Adipocyte (in vitro differentiated cells): Measurements from ENCODE around the gene CYP24A1.

ENCODE experiments used
- DNase-seq: peaks from one replicate; pipeline ENCODE4 v3.0.0-alpha.2; 2015; ENCODE audit warnings: low read depth
- H3K27me3 ChIP-seq: replicated peaks from 2 replicates; pipeline ENCODE4 v1.7.0; 2013; ENCODE audit warnings: mild to moderate bottlenecking, low read length, moderate library complexity; ENCODE audit not compliant: control insufficient read depth, insufficient read depth
- H3K36me3 ChIP-seq: 2 replicates; pipeline ENCODE4 v1.7.0; 2013; ENCODE audit warnings: low read length, mild to moderate bottlenecking, moderate library complexity; ENCODE audit not compliant: control insufficient read depth, insufficient read depth, severe bottlenecking
- H3K4me1 ChIP-seq: 2 replicates; pipeline ENCODE4 v1.7.0; 2013; ENCODE audit warnings: mild to moderate bottlenecking, low read length, moderate library complexity; ENCODE audit not compliant: control insufficient read depth, insufficient read depth
- H3K4me3 ChIP-seq: 2 replicates; pipeline ENCODE4 v1.7.0; 2013; ENCODE audit warnings: mild to moderate bottlenecking, low read length, moderate library complexity
- H3K9ac ChIP-seq: 2 replicates; pipeline ENCODE4 v1.7.0; 2013; ENCODE audit warnings: mild to moderate bottlenecking, low read length, moderate library complexity
- H3K9me3 ChIP-seq: 2 replicates; pipeline ENCODE4 v1.7.0; 2013; ENCODE audit warnings: mild to moderate bottlenecking, low read length, moderate library complexity; ENCODE audit not compliant: control insufficient read depth

The CYP24A1 gene

DNA sequence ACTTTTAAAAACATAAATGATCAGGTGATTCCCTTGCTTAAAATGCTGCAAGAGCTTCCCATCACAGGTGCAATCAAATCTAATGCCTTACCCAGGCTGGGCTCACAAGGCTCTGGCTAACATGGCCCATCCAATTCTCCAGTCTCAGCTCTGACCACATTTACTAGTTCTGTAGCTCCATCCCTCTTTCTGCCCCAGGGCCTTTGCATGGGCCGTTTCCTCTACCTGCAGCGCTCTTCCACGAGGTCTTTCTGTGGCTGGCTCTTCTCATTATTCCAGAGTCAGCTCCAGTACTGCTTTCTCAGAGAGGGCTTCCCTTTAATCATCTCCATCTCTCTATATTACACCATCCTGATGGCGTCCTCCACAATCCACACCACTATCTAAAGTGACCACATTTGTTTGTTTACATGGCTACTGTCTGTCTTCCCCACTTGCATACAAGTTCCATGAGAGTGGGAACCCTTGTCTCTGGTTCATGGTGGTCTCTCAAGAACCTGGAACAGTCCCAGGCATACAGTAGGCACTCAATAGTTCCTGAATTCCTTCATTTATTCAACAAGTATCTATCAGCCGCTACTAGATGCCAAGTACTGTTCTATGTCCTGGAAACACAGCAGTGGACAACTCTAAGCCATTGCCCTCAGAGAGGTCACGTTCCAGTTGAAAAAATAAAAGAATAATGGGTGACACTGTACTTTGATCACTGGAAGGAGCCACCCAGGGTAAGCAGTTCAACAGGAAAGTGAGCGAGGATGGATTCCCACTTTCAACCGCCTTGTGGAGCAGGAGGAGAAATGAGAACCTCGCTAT, 12.6 kb downstream of the CYP24A1 start:
- H3K27me3 ChIP-seq = peaks cover 61% of the 10 kb centered on the region
- no peaks in the 10 kb centered on the region for H3K36me3 ChIP-seq
- no peaks in the 10 kb centered on the region for H3K9me3 ChIP-seq
- H3K4me1 ChIP-seq = no peaks in the 10 kb centered on the region
- DNase-seq = no peak
- H3K9ac ChIP-seq = no peak overlapping the region
- H3K4me3 ChIP-seq = no peak overlapping the region

DNA sequence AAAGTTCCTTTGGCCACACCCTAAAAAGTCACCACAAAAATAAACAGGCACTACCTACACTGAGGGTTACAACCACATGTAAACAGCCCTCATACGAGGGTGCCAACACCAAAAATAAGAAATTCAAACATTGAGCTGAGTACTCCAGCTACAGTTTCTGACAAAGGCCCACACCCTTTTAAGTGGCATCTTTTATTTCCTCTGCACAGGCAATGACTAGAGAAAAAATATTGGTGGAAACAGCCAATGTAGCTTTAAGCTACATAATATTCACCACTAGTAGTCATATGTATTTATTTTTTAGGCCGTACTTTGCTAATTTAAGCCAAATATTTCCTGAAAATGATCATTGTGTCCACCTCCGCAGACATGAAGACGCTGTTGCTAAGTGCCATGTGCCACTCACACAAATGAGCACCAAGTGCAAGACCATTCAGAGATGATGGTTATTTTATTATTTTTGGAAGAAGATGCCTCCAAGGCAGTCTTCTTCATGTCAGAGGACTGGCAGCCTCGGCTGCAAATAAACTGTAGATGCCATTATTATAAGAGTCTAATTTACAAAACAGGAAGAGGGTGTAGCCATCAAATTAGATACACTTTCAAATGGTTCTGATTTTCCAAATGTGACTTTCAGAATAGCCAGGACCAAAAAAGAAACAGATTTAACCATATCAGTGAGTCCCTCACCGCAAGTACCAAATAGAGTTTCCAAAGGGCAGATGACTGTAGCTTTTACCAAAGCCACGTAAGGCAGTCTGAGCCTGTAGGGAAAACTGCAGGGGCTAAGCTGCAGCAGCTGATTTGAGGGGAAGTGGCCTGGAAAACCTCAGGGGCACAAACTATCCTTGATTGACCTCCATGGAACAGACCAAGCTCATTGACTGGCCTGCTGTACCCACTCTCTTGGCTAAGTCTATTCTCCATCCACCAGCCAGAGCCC, 13.4 kb downstream of the CYP24A1 start:
- H3K27me3 ChIP-seq = peaks cover 57% of the 10 kb centered on the region
- DNase-seq = no peak
- H3K9ac ChIP-seq = no peak overlapping the region
- no peaks in the 10 kb centered on the region for H3K4me1 ChIP-seq
- no peaks in the 10 kb centered on the region for H3K9me3 ChIP-seq
- no peak overlapping the region for H3K4me3 ChIP-seq
- no peaks in the 10 kb centered on the region for H3K36me3 ChIP-seq

DNA sequence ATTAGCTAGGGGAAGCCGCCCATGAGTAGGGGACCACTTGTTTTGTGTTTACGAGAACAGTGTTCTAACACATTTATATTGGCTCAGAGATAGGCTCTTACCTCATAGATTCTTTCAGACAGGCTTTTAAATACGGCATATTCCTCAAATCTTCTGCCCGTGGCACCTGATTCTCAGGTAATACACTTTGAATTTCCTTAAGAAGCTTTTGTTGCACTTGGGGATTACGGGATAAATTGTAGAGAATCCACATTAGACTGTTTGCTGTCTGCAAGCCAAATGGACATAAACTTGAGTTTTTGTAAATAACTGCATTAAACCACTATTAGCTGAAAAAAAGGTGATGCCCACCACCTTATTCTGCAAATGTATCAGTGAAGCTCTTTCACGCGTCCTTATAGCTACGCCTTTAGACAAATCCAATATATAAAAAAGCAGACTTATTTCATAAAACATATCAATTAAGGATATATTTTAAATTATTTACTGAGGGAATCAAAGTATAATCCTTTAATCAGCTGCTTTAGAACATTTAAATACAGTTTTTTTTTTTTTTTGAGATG, 14.8 kb downstream of the CYP24A1 start:
- DNase-seq = no peak
- Histone ChIP-seq H3K4me3 (no peak overlapping the region), H3K4me1 (no peaks in the 10 kb centered on the region), H3K27me3 (peaks cover 47% of the 10 kb centered on the region), H3K9me3 (no peaks in the 10 kb centered on the region), H3K36me3 (no peaks in the 10 kb centered on the region), H3K9ac (no peak overlapping the region)

- Histone ChIP-seq H3K9ac (no peak overlapping the region), H3K4me3 (no peak overlapping the region), H3K9me3 (no peaks in the 10 kb centered on the region), H3K4me1 (no peaks in the 10 kb centered on the region), H3K36me3 (no peaks in the 10 kb centered on the region), H3K27me3 (peaks cover 43% of the 10 kb centered on the region)
- DNase-seq = no peak
Measured at GRCh38 chr20:54158226-54158625, 15.6 kb downstream of the CYP24A1 start.

GRCh38 chr20:54156981-54157835, 16.6 kb downstream of the CYP24A1 start:
- peaks cover 33% of the 10 kb centered on the region for H3K27me3 ChIP-seq
- no peak overlapping the region for H3K4me3 ChIP-seq
- H3K9ac ChIP-seq = no peak overlapping the region
- no peaks in the 10 kb centered on the region for H3K9me3 ChIP-seq
- H3K4me1 ChIP-seq = no peaks in the 10 kb centered on the region
- DNase-seq = no peak
- no peaks in the 10 kb centered on the region for H3K36me3 ChIP-seq

GRCh38 chr20:54156522-54156921, 17.3 kb downstream of the CYP24A1 start:
- peaks cover 28% of the 10 kb centered on the region for H3K27me3 ChIP-seq
- no peak for DNase-seq
- H3K4me1 ChIP-seq = no peaks in the 10 kb centered on the region
- no peak overlapping the region for H3K4me3 ChIP-seq
- no peaks in the 10 kb centered on the region for H3K36me3 ChIP-seq
- H3K9me3 ChIP-seq = no peaks in the 10 kb centered on the region
- H3K9ac ChIP-seq = no peak overlapping the region

- Histone ChIP-seq H3K4me1 (no peaks in the 10 kb centered on the region), H3K9ac (no peak overlapping the region), H3K36me3 (no peaks in the 10 kb centered on the region), H3K27me3 (peaks cover 23% of the 10 kb centered on the region), H3K9me3 (no peaks in the 10 kb centered on the region), H3K4me3 (no peak overlapping the region)
- DNase-seq = no peak
Measured at GRCh38 chr20:54155736-54156317, 18.0 kb downstream of the CYP24A1 start.

DNA sequence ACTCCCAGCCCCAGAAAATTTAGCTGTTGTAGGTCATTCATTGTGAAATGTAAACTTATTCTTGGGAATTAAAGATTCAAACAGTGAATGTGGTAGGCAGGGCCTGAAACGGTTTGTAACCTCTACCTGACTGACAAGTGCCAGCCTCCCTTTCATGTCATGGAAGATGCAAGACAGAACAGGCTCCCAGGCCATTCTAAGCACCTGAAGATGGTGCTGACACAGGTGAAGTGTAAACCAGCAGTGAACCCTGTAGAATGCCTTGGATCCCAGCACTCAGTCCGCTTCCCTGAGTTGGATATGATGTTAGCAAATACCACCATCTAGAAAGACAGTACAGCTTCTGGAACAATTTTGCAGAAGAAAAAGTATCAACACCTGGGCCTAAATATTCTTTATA, 19.3 kb downstream of the CYP24A1 start:
- H3K4me3 ChIP-seq = no peak overlapping the region
- no peaks in the 10 kb centered on the region for H3K9me3 ChIP-seq
- peaks cover 23% of the 10 kb centered on the region for H3K27me3 ChIP-seq
- no peaks in the 10 kb centered on the region for H3K4me1 ChIP-seq
- H3K9ac ChIP-seq = no peak overlapping the region
- no peak for DNase-seq
- no peaks in the 10 kb centered on the region for H3K36me3 ChIP-seq

- Histone ChIP-seq H3K9ac (no peak overlapping the region), H3K4me1 (no peaks in the 10 kb centered on the region), H3K9me3 (no peaks in the 10 kb centered on the region), H3K27me3 (peaks cover 23% of the 10 kb centered on the region), H3K4me3 (no peak overlapping the region), H3K36me3 (no peaks in the 10 kb centered on the region)
- no peak for DNase-seq
Measured at GRCh38 chr20:54153847-54154246, 19.9 kb downstream of the CYP24A1 start.

- H3K9ac ChIP-seq = no peak overlapping the region
- H3K36me3 ChIP-seq = no peaks in the 10 kb centered on the region
- DNase-seq = no peak
- H3K27me3 ChIP-seq = peaks cover 17% of the 10 kb centered on the region
- no peaks in the 10 kb centered on the region for H3K9me3 ChIP-seq
- no peaks in the 10 kb centered on the region for H3K4me1 ChIP-seq
- no peak overlapping the region for H3K4me3 ChIP-seq
Measured at GRCh38 chr20:54153041-54153327, 20.8 kb downstream of the CYP24A1 start.
